Stomach smooth muscle (tissue), 2 donors: ENCODE measurements around the gene MAMDC4.
A peak's percentile ranks its signal among the peaks of the same experiment; 100 is the strongest.

Source experiments
- H3K27ac ChIP-seq: one replicate; pipeline ENCODE4 v1.7.0; 2013; ENCODE audit warnings: mild to moderate bottlenecking, low read length, inconsistent platforms
- H3K27me3 ChIP-seq, 2 donors: one replicate each; pipeline ENCODE4 v1.7.0; 2013; ENCODE audit warnings: low read length in 2 of 2; ENCODE audit not compliant: insufficient read depth in 2 of 2, control insufficient read depth in 1 of 2
- H3K36me3 ChIP-seq, 2 donors: one replicate each; pipeline ENCODE4 v1.7.0; 2013; ENCODE audit warnings: low read length in 2 of 2; ENCODE audit not compliant: control insufficient read depth in 2 of 2, insufficient read depth in 2 of 2
- H3K4me1 ChIP-seq: one replicate; pipeline ENCODE4 v1.7.0; 2013; ENCODE audit warnings: low read length; ENCODE audit not compliant: control insufficient read depth, insufficient read depth
- H3K4me3 ChIP-seq, 2 donors: one replicate each; pipeline ENCODE4 v1.7.0; 2013; ENCODE audit warnings: low read length in 2 of 2
- H3K9ac ChIP-seq, 2 donors: one replicate each; pipeline ENCODE4 v1.7.0; 2013; ENCODE audit warnings: low read length in 2 of 2, mild to moderate bottlenecking in 1 of 2
- H3K9me3 ChIP-seq, 2 donors: one replicate each; pipeline ENCODE4 v1.7.0; 2013; ENCODE audit warnings: low read length in 2 of 2; ENCODE audit not compliant: control insufficient read depth in 2 of 2
- donor health status: healthy.
- donor health status: Pancreatic carcinoma.

Gene MAMDC4

DNA sequence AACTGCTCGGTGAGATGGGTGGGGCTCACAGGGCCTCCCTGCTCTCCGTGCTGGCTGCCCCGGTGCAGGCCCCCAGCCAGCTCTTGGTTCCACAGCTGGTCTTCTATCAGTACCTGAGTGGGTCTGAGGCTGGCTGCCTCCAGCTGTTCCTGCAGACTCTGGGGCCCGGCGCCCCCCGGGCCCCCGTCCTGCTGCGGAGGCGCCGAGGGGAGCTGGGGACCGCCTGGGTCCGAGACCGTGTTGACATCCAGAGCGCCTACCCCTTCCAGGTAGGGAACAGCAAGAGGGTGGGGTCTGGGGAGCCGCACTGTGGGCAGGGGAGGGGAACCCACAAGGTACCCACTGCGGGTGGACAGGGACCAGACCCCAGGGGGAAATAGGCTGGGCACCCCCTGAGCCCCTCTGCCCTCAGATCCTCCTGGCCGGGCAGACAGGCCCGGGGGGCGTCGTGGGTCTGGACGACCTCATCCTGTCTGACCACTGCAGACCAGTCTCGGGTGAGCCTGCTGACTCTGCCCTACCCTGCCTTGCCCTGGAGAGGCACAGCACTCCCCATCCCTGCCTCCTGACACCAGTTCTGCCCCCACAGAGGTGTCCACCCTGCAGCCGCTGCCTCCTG, 2.8 kb downstream of the MAMDC4 start:
- H3K27me3 ChIP-seq: no peaks in the 10 kb centered on the region
- H3K4me1 ChIP-seq: peaks cover 30% of the 10 kb centered on the region
- H3K27ac ChIP-seq: no peak overlapping the region
- no peak overlapping the region for H3K4me3 ChIP-seq
- no peak overlapping the region for H3K9ac ChIP-seq
- no peaks in the 10 kb centered on the region for H3K9me3 ChIP-seq
- H3K36me3 ChIP-seq: peaks cover 0 to 4% of the 10 kb centered on the region in 2 donors

- Histone ChIP-seq H3K9ac (no peak overlapping the region), H3K4me1 (peaks cover 24% of the 10 kb centered on the region)
These were observed 3.4 kb downstream of the MAMDC4 start for GRCh38 chr9:136855461-136856078.

DNA sequence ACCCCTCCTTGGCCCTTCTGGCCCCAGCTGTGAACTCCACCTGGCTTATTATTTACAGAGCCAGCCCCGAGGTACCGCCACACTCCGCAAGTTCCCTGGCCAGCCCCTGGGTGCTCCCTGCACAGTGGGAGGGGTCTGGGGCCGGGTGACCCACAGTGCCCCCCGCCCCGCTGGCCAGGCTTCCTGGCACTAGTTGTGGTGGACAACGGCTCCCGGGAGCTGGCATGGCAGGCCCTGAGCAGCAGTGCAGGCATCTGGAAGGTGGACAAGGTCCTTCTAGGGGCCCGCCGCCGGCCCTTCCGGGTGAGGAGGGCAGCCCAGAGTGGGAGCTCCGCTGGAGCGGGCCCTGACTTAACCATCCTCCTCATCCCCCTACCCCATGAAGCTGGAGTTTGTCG, 3.9 kb downstream of the MAMDC4 start:
- Histone ChIP-seq H3K27ac (no peak overlapping the region), H3K4me1 (peaks cover 22% of the 10 kb centered on the region), H3K9ac (no peak overlapping the region), H3K9me3 (no peaks in the 10 kb centered on the region), H3K27me3 (no peaks in the 10 kb centered on the region), H3K36me3 (peaks cover 4% of the 10 kb centered on the region in 2 donors), H3K4me3 (no peak overlapping the region)

More at GRCh38 chr9:136855461-136856078, 3.4 kb downstream of the MAMDC4 start:
- Histone ChIP-seq H3K9me3 (no peaks in the 10 kb centered on the region), H3K27ac (no peak overlapping the region), H3K27me3 (no peaks in the 10 kb centered on the region), H3K36me3 (peaks cover 0 to 4% of the 10 kb centered on the region in 2 donors), H3K4me3 (no peak overlapping the region)

GRCh38 chr9:136856541-136857141, 4.5 kb downstream of the MAMDC4 start:
- Histone ChIP-seq H3K4me3 (no peak overlapping the region), H3K9ac (no peak overlapping the region), H3K4me1 (peaks cover 23% of the 10 kb centered on the region), H3K27ac (no peak overlapping the region), H3K36me3 (peaks cover 4 to 9% of the 10 kb centered on the region in 2 donors), H3K27me3 (no peaks in the 10 kb centered on the region), H3K9me3 (no peaks in the 10 kb centered on the region)

GRCh38 chr9:136857166-136857565, 5.0 kb downstream of the MAMDC4 start:
- H3K4me3 ChIP-seq: no peak overlapping the region
- H3K36me3 ChIP-seq: peaks cover 8 to 13% of the 10 kb centered on the region in 2 donors
- H3K27me3 ChIP-seq: no peaks in the 10 kb centered on the region
- H3K27ac ChIP-seq: no peak overlapping the region
- H3K4me1 ChIP-seq: peaks cover 23% of the 10 kb centered on the region
- H3K9me3 ChIP-seq: no peaks in the 10 kb centered on the region
- H3K9ac ChIP-seq: no peak overlapping the region

DNA sequence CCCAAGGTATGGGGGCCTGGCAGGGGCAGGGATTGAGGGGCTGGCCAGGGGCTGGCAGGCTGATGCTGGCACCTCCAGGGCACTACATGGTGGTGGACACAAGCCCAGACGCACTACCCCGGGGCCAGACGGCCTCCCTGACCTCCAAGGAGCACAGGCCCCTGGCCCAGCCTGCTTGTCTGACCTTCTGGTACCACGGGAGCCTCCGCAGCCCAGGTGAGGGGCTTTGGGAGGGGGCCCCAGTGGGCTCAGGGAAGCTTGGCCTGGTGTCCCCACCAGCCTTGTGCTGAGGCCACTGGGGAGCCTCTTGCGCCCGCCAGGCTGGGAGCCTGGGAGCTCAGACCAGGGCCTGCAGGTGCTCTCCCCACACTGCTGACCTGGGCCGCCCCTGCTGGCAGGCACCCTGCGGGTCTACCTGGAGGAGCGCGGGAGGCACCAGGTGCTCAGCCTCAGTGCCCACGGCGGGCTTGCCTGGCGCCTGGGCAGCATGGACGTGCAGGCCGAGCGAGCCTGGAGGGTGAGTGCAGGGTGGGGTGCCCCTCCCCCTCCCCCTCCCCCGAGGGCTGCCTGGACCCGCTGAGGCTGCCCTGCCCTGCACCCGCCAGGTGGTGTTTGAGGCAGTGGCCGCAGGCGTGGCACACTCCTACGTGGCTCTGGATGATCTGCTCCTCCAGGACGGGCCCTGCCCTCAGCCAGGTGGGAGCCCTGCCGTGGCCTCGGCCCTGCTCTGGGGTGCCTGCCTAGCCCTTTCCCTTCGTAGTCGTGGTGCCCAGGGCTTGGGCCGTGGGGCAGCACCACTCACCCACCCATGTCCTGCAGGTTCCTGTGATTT, 5.7 kb downstream of the MAMDC4 start:
- Histone ChIP-seq H3K27ac (no peak overlapping the region), H3K36me3 (peaks cover 12 to 17% of the 10 kb centered on the region in 2 donors), H3K9ac (no peak overlapping the region), H3K4me3 (no peak overlapping the region), H3K27me3 (no peaks in the 10 kb centered on the region), H3K4me1 (peaks cover 23% of the 10 kb centered on the region), H3K9me3 (no peaks in the 10 kb centered on the region)

DNA sequence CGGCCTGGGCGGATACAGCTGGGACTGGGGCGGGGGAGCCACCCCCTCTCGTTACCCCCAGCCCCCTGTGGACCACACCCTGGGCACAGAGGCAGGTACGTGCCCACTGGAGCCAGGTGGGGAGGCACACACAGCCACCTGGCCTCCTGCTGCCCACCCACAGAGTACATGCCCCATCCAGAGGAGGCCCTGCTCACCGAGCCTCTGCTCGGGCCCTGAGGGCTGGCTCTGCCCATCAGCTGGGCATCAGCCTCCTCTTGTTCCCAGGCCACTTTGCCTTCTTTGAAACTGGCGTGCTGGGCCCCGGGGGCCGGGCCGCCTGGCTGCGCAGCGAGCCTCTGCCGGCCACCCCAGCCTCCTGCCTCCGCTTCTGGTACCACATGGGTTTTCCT, 6.3 kb downstream of the MAMDC4 start:
- H3K9ac ChIP-seq: no peak overlapping the region
- no peaks in the 10 kb centered on the region for H3K9me3 ChIP-seq
- H3K27me3 ChIP-seq: no peaks in the 10 kb centered on the region
- H3K4me1 ChIP-seq: peaks cover 24% of the 10 kb centered on the region
- H3K4me3 ChIP-seq: no peak overlapping the region
- H3K27ac ChIP-seq: peak overlapping the region; percentile 55
- H3K36me3 ChIP-seq: peaks cover 18 to 23% of the 10 kb centered on the region in 2 donors

- H3K36me3 ChIP-seq: peaks cover 23 to 28% of the 10 kb centered on the region in 2 donors
- no peaks in the 10 kb centered on the region for H3K9me3 ChIP-seq
- peak overlapping the region; percentile 55 for H3K27ac ChIP-seq
- H3K4me3 ChIP-seq: no peak overlapping the region
- peaks cover 30% of the 10 kb centered on the region for H3K4me1 ChIP-seq
- H3K9ac ChIP-seq: peak overlapping the region in 1 of 2 donors; percentile 42
- H3K27me3 ChIP-seq: no peaks in the 10 kb centered on the region
These were observed 7.0 kb downstream of the MAMDC4 start for GRCh38 chr9:136858844-136859757.

GRCh38 chr9:136860529-136860928, 8.4 kb downstream of the MAMDC4 start:
- Histone ChIP-seq H3K4me1 (peaks cover 40% of the 10 kb centered on the region), H3K9ac (no peak overlapping the region), H3K27ac (no peak overlapping the region), H3K36me3 (peaks cover 23 to 28% of the 10 kb centered on the region in 2 donors), H3K27me3 (no peaks in the 10 kb centered on the region), H3K9me3 (no peaks in the 10 kb centered on the region), H3K4me3 (no peak overlapping the region)
